Measurements from ENCODE around the gene COL24A1. TPM values are rescaled to one million over a fixed set of nuclear protein-coding genes. Genes with fewer than 3 reads are reported as not detected.

COL24A1 gene
- total and polyA plus RNA-seq, 2 donors (not counting 3 experiments of a cell fraction or from before 2014, with no cell fraction given), result 0.03 TPM; not detected in 1

DNA sequence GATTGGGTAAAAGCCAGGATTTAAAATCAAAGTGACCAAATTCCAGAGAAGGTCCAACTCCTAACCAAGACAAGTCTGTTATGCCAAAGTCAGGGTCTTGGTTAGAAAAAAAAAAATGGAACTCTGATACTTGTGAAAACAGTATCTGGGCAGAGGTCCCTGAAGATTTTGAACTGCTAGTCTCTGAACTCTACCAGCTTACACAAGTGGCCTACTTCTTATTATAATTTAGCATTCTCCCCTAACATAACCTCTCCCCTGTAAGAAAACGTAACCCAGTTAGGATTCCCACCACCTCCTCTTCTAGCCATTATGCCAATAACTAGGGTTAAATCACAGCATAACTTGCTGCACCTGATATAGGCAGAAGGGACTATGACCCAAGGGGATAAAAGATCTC is 220.5 kb downstream of the COL24A1 start:
- no peak overlapping the region for H3K4me3 ChIP-seq (replicated peaks in 1 of 3; ENCODE audit: insufficient read depth in 1 of 3, low read depth in 1 of 3, low read length in 3 of 3)
- H4K20me1 ChIP-seq (replicated peaks; ENCODE audit: control insufficient read depth, extremely low read depth, insufficient read depth, low read length), result no peaks in the 10 kb centered on the region
- POLR2A ChIA-PET, result no interaction called here
- H3K9ac ChIP-seq (replicated peaks; ENCODE audit: extremely low read depth, insufficient read depth, low read length), result no peak overlapping the region
- H3K9me1 ChIP-seq (replicated peaks; ENCODE audit: control insufficient read depth, extremely low read depth, insufficient read depth, low read length), result no peaks in the 10 kb centered on the region
- no peaks in the 10 kb centered on the region for H3K9me3 ChIP-seq (replicated peaks; ENCODE audit: control insufficient read depth, insufficient read depth, low read length)
- H3K36me3 ChIP-seq (ENCODE audit: control insufficient read depth in 2 of 2, extremely low read depth in 1 of 2, insufficient read depth in 2 of 2, low read length in 2 of 2), result no peaks in the 10 kb centered on the region
- H3K4me2 ChIP-seq (ENCODE audit: insufficient read depth, low read length), result no peak overlapping the region
- H3K79me2 ChIP-seq (ENCODE audit: control insufficient read depth, insufficient read depth, low read length), result no peaks in the 10 kb centered on the region
- no peak overlapping the region for H2AFZ ChIP-seq (ENCODE audit: low read depth, low read length)
- no TSS peak for BruUV-seq (replicated peaks)
- no peak for FAIRE-seq
- H3K27me3 ChIP-seq (ENCODE audit: control insufficient read depth in 2 of 2, insufficient read depth in 2 of 2, low read length in 2 of 2), result peaks cover 0 to 12% of the 10 kb centered on the region in 2 experiments
- H3K4me1 ChIP-seq (ENCODE audit: control insufficient read depth, extremely low read depth, insufficient read depth, low read length), result no peaks in the 10 kb centered on the region
- CTCF ChIA-PET, result no interaction called here
- intact Hi-C loops (cut with micrococcal nuclease) (no loop called here), dilution Hi-C loops (cut with MboI; ENCODE audit: extremely low pct_ligation_motif_present, low sequenced_read_pairs) (no loop called here)
- no peak overlapping the region for H3K27ac ChIP-seq (ENCODE audit: insufficient read depth, low read depth, low read length)
- no peak for TF ChIP-seq POLR2AphosphoS5 (IDR thresholded peaks at IDR 0.05; ENCODE audit: insufficient read depth, low read depth, low read length)
- no peak for TF ChIP-seq GATA2 (IDR thresholded peaks at IDR 0.05; ENCODE audit: insufficient read depth, insufficient read length, low read depth, low read length)
- TF ChIP-seq, protein P1, sequence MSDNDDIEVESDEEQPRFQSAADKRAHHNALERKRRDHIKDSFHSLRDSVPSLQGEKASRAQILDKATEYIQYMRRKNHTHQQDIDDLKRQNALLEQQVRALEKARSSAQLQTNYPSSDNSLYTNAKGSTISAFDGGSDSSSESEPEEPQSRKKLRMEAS (IDR thresholded peaks at IDR 0.05; ENCODE audit: insufficient read depth, insufficient read length), result no peak
- TF ChIP-seq MYC (IDR thresholded peaks at IDR 0.05; ENCODE audit: low read depth, low read length), result no peak
- TF ChIP-seq EZH2 (IDR thresholded peaks at IDR 0.05; ENCODE audit: borderline replicate concordance, low read depth, low read length, severe bottlenecking), result no peak
- TF ChIP-seq, protein P2, sequence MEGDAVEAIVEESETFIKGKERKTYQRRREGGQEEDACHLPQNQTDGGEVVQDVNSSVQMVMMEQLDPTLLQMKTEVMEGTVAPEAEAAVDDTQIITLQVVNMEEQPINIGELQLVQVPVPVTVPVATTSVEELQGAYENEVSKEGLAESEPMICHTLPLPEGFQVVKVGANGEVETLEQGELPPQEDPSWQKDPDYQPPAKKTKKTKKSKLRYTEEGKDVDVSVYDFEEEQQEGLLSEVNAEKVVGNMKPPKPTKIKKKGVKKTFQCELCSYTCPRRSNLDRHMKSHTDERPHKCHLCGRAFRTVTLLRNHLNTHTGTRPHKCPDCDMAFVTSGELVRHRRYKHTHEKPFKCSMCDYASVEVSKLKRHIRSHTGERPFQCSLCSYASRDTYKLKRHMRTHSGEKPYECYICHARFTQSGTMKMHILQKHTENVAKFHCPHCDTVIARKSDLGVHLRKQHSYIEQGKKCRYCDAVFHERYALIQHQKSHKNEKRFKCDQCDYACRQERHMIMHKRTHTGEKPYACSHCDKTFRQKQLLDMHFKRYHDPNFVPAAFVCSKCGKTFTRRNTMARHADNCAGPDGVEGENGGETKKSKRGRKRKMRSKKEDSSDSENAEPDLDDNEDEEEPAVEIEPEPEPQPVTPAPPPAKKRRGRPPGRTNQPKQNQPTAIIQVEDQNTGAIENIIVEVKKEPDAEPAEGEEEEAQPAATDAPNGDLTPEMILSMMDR (IDR thresholded peaks at IDR 0.05; ENCODE audit: extremely low read depth in 1 of 2, insufficient read depth in 1 of 2, low read depth in 1 of 2, low read length in 2 of 2), result no peak
- no peak for TF ChIP-seq POLR2A (IDR thresholded peaks at IDR 0.05; ENCODE audit: low read depth, low read length)
- no peak for TF ChIP-seq JUN (IDR thresholded peaks at IDR 0.05; ENCODE audit: borderline replicate concordance, insufficient read depth, insufficient read length, low read depth)
- no peak for TF ChIP-seq FOS (IDR thresholded peaks at IDR 0.05; ENCODE audit: borderline replicate concordance, insufficient read depth, low read length)
- no peak for DNase-seq (ENCODE audit: low read depth, low spot score)

All from endothelial cell of umbilical vein (primary cell).